PC-9 (cell line): ENCODE measurements around the gene TPM3. TPM values are rescaled to one million over a fixed set of nuclear protein-coding genes. Genes with fewer than 3 reads are reported as not detected.
"Not testable (repeated sequence)": the region's sequence is repeated elsewhere in the genome, so short reads cannot be mapped to it uniquely, and the experiment has no call there.

ENCODE experiments used
- BruUV-seq: library from RNA; stranded (reverse); fragments of 400-500 nt; replicated peaks from 2 replicates; lab custom pipeline; 2021; lab: Mats Ljungman, UMichigan
- CTCF ChIA-PET: fragments of 300-600 bp; sonication (Branson Sonifier 250); formaldehyde crosslinking; loops from one replicate; lab custom pipeline; 2022; ENCODE audit warnings: antibody characterized with exemption; lab: Charles Lee
- POLR2A ChIA-PET: fragments of 300-600 bp; sonication (Branson Sonifier 250); formaldehyde crosslinking; loops from one replicate; lab custom pipeline; 2022; ENCODE audit warnings: antibody characterized with exemption; ENCODE audit not compliant: unreplicated experiment; lab: Charles Lee
- DNase-seq, 2 experiments: peaks; one replicate each; pipeline versions ENCODE4 v3.0.0 to v3.0.0-alpha.2; 2015 to 2022; ENCODE audit warnings: mixed read lengths in 1 of 2
- H2AFZ ChIP-seq: fragments of 200-600 bp; sonication (generic); 2 replicates; pipeline ENCODE4 v1.8.1; 2017; ENCODE audit warnings: antibody characterized with exemption
- H3F3A ChIP-seq: fragments of 200-600 bp; sonication (generic); 2 replicates; pipeline ENCODE4 v1.8.1; 2017; ENCODE audit warnings: antibody characterized with exemption, mild to moderate bottlenecking, low read depth; ENCODE audit not compliant: insufficient read depth
- H3K27ac ChIP-seq: fragments of 200-600 bp; sonication (generic); 2 replicates; pipeline ENCODE4 v1.6.1; 2016; ENCODE audit warnings: mixed run types
- H3K27me3 ChIP-seq: fragments of 200-600 bp; sonication (generic); 2 replicates; pipeline ENCODE4 v1.6.1; 2016; ENCODE audit warnings: low read depth, mixed run types; ENCODE audit not compliant: insufficient read depth
- H3K36me3 ChIP-seq: fragments of 200-600 bp; sonication (generic); 2 replicates; pipeline ENCODE4 v1.6.1; 2016; ENCODE audit warnings: low read depth, mixed run types
- H3K4me1 ChIP-seq: fragments of 200-600 bp; sonication (generic); replicated peaks from 2 replicates; pipeline ENCODE4 v1.6.1; 2016; ENCODE audit warnings: mixed run types; ENCODE audit not compliant: insufficient read depth
- H3K4me2 ChIP-seq: fragments of 200-600 bp; sonication (generic); 2 replicates; pipeline ENCODE4 v1.6.1; 2017; ENCODE audit warnings: mixed run types
- H3K4me3 ChIP-seq: fragments of 200-600 bp; sonication (generic); 2 replicates; pipeline ENCODE4 v1.6.1; 2016; ENCODE audit warnings: mixed run types
- H3K79me2 ChIP-seq: fragments of 200-600 bp; sonication (generic); 2 replicates; pipeline ENCODE4 v1.6.1; 2017; ENCODE audit warnings: low read depth, mixed run types
- H3K9me2 ChIP-seq: fragments of 200-600 bp; sonication (generic); 2 replicates; pipeline ENCODE4 v1.8.1; 2017; ENCODE audit warnings: mild to moderate bottlenecking; ENCODE audit not compliant: insufficient read depth
- H3K9me3 ChIP-seq: fragments of 200-600 bp; sonication (generic); 2 replicates; pipeline ENCODE4 v1.8.1; 2016; ENCODE audit warnings: low read depth; ENCODE audit not compliant: insufficient read depth
- H4K20me1 ChIP-seq: fragments of 200-600 bp; sonication (generic); 2 replicates; pipeline ENCODE4 v1.8.1; 2017; ENCODE audit not compliant: insufficient read depth
- CTCF ChIP-seq: fragments of 200-600 bp; sonication (generic); conservative IDR thresholded peaks from 2 replicates; pipeline ENCODE4 v1.6.1; 2017; ENCODE audit warnings: mixed run types, antibody characterized with exemption, mild to moderate bottlenecking, moderate library complexity
- EZH2 ChIP-seq: fragments of 200-600 bp; sonication (generic); IDR thresholded peaks from 2 replicates; pipeline ENCODE4 v1.8.0; 2017; ENCODE audit warnings: antibody characterized with exemption, low read depth
- intact Hi-C: fragments of 100-400 bp; cut with micrococcal nuclease; formaldehyde crosslinking; loops from one replicate; pipeline ENCODE4 v1.10.0; 2022; ENCODE audit not compliant: unreplicated experiment
- total RNA-seq: library from RNA; stranded (reverse); gene quantifications from 2 replicates; pipeline ENCODE4 v1.2.3, GENCODE V29; 2021

Gene TPM3
- total RNA-seq, 1 experiment from 2014 or later, result 491 TPM

DNA sequence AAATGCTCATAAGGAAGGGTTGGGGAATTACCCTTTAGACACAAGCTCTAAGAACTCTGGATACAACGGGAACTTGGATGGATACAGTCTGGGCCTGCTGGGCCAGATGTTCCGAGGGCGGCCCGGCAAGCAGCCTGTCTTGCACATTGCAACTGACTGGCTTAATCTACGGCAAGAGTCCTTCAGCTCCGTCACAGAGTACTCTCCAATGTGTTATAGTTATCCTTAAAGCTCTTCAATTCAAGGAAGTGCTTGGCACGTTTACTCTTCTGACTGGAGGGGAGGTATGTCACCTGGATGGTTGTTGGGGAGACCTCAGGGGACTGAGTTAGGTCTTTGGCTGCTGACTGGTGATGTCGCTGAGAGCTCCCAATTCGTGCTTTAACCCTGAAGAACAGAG is 15.4 kb upstream of the TPM3 start:
- H3K4me3 ChIP-seq, result no peak overlapping the region
- no peak overlapping the region for H3K4me2 ChIP-seq
- no peak overlapping the region for H2AFZ ChIP-seq
- H3K9me2 ChIP-seq, result no peaks in the 10 kb centered on the region
- no peaks in the 10 kb centered on the region for H3K9me3 ChIP-seq
- H3K4me1 ChIP-seq, result no peaks in the 10 kb centered on the region
- peaks cover 41% of the 10 kb centered on the region for H3F3A ChIP-seq
- no peak overlapping the region for H3K27ac ChIP-seq
- H4K20me1 ChIP-seq, result peaks cover 3% of the 10 kb centered on the region
- 0 out of 2 replicates have a peak, but pooled peaks cover 3% of the 10 kb centered on the region for H3K36me3 ChIP-seq
- BruUV-seq, result no TSS peak
- ChIA-PET CTCF (interaction anchor here (0.6 kb wide), 1 partner anchor 498 kb away, joined by 13 read pairs; no protein-coding TSS in a partner anchor), POLR2A (interaction anchor here (0.7 kb wide), 2 partner anchors 14 to 423 kb away, joined by 6 to 8 read pairs; no protein-coding TSS in a partner anchor)
- no peaks in the 10 kb centered on the region for H3K27me3 ChIP-seq
- no peak for DNase-seq
- H3K79me2 ChIP-seq, result no peaks in the 10 kb centered on the region
- no peak for TF ChIP-seq EZH2
- TF ChIP-seq CTCF, result no peak
- intact Hi-C loops, result no loop called here

- CTCF ChIA-PET, result no interaction called here
- Histone ChIP-seq H3K36me3 (no peaks in the 10 kb centered on the region), H3K79me2 (no peaks in the 10 kb centered on the region), H3K9me3 (no peaks in the 10 kb centered on the region), H3K4me3 (no peak within 1 kb of the TSS), H3K27me3 (no peaks in the 10 kb centered on the region), H4K20me1 (peaks cover 3% of the 10 kb centered on the region), H3K9me2 (no peaks in the 10 kb centered on the region), H3F3A (peaks cover 35% of the 10 kb centered on the region; the same call in 1 of the 2 replicates), H3K27ac (no peak within 1 kb of the TSS), H3K4me1 (no peaks in the 10 kb centered on the region), H2AFZ (no peak within 1 kb of the TSS), H3K4me2 (no peak within 1 kb of the TSS)
- peak in 1 of 2 experiments; percentile 57 for DNase-seq
- intact Hi-C loops, result no loop called here
- BruUV-seq, result no TSS peak
- POLR2A ChIA-PET, result no interaction called here
- TF ChIP-seq EZH2, result no peak
- no peak for TF ChIP-seq CTCF
These were observed 14.3 kb upstream of the TPM3 start, which contains the start of gene CFAP141 for GRCh38 chr1:154206196-154206595. CFAP141 (minus strand) TSS chr1:154206333; CDS start chr1:154206307, 26 bp downstream.

GRCh38 chr1:154205778-154206177 is 13.9 kb upstream of the TPM3 start:
- H3K36me3 ChIP-seq, H3K9me2 ChIP-seq, H3K4me2 ChIP-seq, H2AFZ ChIP-seq, H3K4me1 ChIP-seq, intact Hi-C loops, POLR2A ChIA-PET, H3K27ac ChIP-seq, H3K79me2 ChIP-seq, H4K20me1 ChIP-seq, H3K4me3 ChIP-seq, BruUV-seq, CTCF ChIA-PET, DNase-seq, H3K27me3 ChIP-seq, H3K9me3 ChIP-seq: not testable (repeated sequence)
- peaks cover 35% of the 10 kb centered on the region; the same call in 1 of the 2 replicates for H3F3A ChIP-seq

- no peaks in the 10 kb centered on the region for H4K20me1 ChIP-seq
- H3F3A ChIP-seq, result peaks cover 5% of the 10 kb centered on the region; the same call in 1 of the 2 replicates
- no peaks in the 10 kb centered on the region for H3K9me2 ChIP-seq
- no peaks in the 10 kb centered on the region for H3K79me2 ChIP-seq
- H3K27ac ChIP-seq, result no peak overlapping the region
- intact Hi-C loops, result loop anchor here (5.0 kb wide), 2 partner anchors 138 to 278 kb away; no protein-coding TSS in a partner anchor
- no peak for TF ChIP-seq EZH2
- no peak for TF ChIP-seq CTCF
- DNase-seq, result no peak
- ChIA-PET CTCF (interaction anchor here (1.1 to 1.3 kb wide), 2 partner anchors 11 to 135 kb away, joined by 4 to 6 read pairs; no protein-coding TSS in a partner anchor), POLR2A (no interaction called here)
- H3K4me3 ChIP-seq, result no peak overlapping the region
- BruUV-seq, result no TSS peak
- H3K36me3 ChIP-seq, result no peaks in the 10 kb centered on the region
- H3K9me3 ChIP-seq, result no peaks in the 10 kb centered on the region
- peaks cover 6% of the 10 kb centered on the region; the same call in 1 of the 2 replicates for H3K27me3 ChIP-seq
- no peaks in the 10 kb centered on the region for H3K4me1 ChIP-seq
- H3K4me2 ChIP-seq, result 0 out of 2 replicates have a peak overlapping the region, but pooled peaks have one; percentile 21
- no peak overlapping the region for H2AFZ ChIP-seq
These were observed 7.6 kb upstream of the TPM3 start for GRCh38 chr1:154199563-154199879.
